IgD-negative memory B cell (primary cell): ENCODE measurements around the gene HTRA3. TPM values are rescaled to one million over a fixed set of nuclear protein-coding genes. Genes with fewer than 3 reads are reported as not detected.
A peak's percentile ranks its signal among the peaks of the same experiment; 100 is the strongest.

Experiments
- H3K27ac Mint-ChIP-seq, 3 donors: one replicate each; pipeline ENCODE4 v1.8.0; 2020 to 2022; ENCODE audit warnings: mild to moderate bottlenecking in 3 of 3, mixed read lengths in 3 of 3, moderate library complexity in 1 of 3
- H3K27me3 Mint-ChIP-seq: one replicate; pipeline ENCODE4 v1.8.0; 2021; ENCODE audit warnings: mixed read lengths
- H3K36me3 Mint-ChIP-seq: one replicate; pipeline ENCODE4 v1.8.0; 2020; ENCODE audit warnings: mild to moderate bottlenecking, mixed read lengths
- H3K4me1 Mint-ChIP-seq, 3 donors: one replicate each; pipeline ENCODE4 v1.8.0; 2020 to 2022; ENCODE audit warnings: mixed read lengths in 3 of 3, mild to moderate bottlenecking in 1 of 3
- H3K4me3 Mint-ChIP-seq, 4 donors: one replicate each; pipeline ENCODE4 v1.8.0; 2020 to 2022; ENCODE audit warnings: mild to moderate bottlenecking in 4 of 4, mixed read lengths in 4 of 4, moderate library complexity in 3 of 4
- H3K9me3 Mint-ChIP-seq, 3 donors: one replicate each; pipeline ENCODE4 v1.8.0; 2020 to 2021; ENCODE audit warnings: mixed read lengths in 3 of 3, mild to moderate bottlenecking in 1 of 3
- polyA plus RNA-seq: library from polyadenylated mRNA; unstranded; fragments of 300-500 nt; fragmentation: Illumina TruSeq; gene quantifications from one replicate; pipeline ENCODE4 v1.2.3, GENCODE V29; 2021

The HTRA3 gene
- polyA plus RNA-seq, 1 donor from 2014 or later = not detected

- H3K36me3 Mint-ChIP-seq = no peaks in the 10 kb centered on the region
- peaks cover 13 to 19% (median 14%) of the 10 kb centered on the region in 3 donors for H3K4me1 Mint-ChIP-seq
- H3K4me3 Mint-ChIP-seq = peak overlapping the region in 2 of 4 donors; percentile 70 to 89
- peak overlapping the region; percentile 83 to 95 (median 88) for H3K27ac Mint-ChIP-seq
- H3K9me3 Mint-ChIP-seq = no peaks in the 10 kb centered on the region
- no peaks in the 10 kb centered on the region for H3K27me3 Mint-ChIP-seq
These were observed 40.1 kb upstream of the HTRA3 start for GRCh38 chr4:8229331-8229975.

- Mint-ChIP-seq H3K4me3 (peak overlapping the region in 3 of 4 donors; percentile 6 to 59 (median 30)), H3K27ac (peak overlapping the region; percentile 53 to 67 (median 58)), H3K4me1 (peaks cover 14 to 19% (median 14%) of the 10 kb centered on the region in 3 donors), H3K27me3 (no peaks in the 10 kb centered on the region), H3K9me3 (no peaks in the 10 kb centered on the region), H3K36me3 (peaks cover 2% of the 10 kb centered on the region)
These were observed 39.5 kb upstream of the HTRA3 start for GRCh38 chr4:8230033-8230432.

- Mint-ChIP-seq H3K27ac (peak overlapping the region in 1 of 3 donors; percentile 53), H3K27me3 (no peaks in the 10 kb centered on the region)
These were observed 38.7 kb upstream of the HTRA3 start for GRCh38 chr4:8230891-8231290.

GRCh38 chr4:8231551-8232049 is 38.0 kb upstream of the HTRA3 start:
- H3K27me3 Mint-ChIP-seq = no peaks in the 10 kb centered on the region
- peak overlapping the region in 1 of 3 donors; percentile 32 for H3K27ac Mint-ChIP-seq
- peaks cover 2% of the 10 kb centered on the region for H3K36me3 Mint-ChIP-seq
- no peak overlapping the region for H3K4me3 Mint-ChIP-seq
- peaks cover 10 to 18% (median 17%) of the 10 kb centered on the region in 3 donors for H3K4me1 Mint-ChIP-seq
- H3K9me3 Mint-ChIP-seq = no peaks in the 10 kb centered on the region

More at GRCh38 chr4:8230891-8231290, 38.7 kb upstream of the HTRA3 start:
- H3K4me3 Mint-ChIP-seq = peak overlapping the region in 1 of 4 donors; percentile 63
- peaks cover 2% of the 10 kb centered on the region for H3K36me3 Mint-ChIP-seq
- peaks cover 14 to 19% (median 18%) of the 10 kb centered on the region in 3 donors for H3K4me1 Mint-ChIP-seq
- H3K9me3 Mint-ChIP-seq = no peaks in the 10 kb centered on the region

- Mint-ChIP-seq H3K4me1 (peaks cover 10 to 19% (median 17%) of the 10 kb centered on the region in 3 donors), H3K27ac (no peak overlapping the region), H3K9me3 (no peaks in the 10 kb centered on the region), H3K27me3 (no peaks in the 10 kb centered on the region), H3K36me3 (peaks cover 2% of the 10 kb centered on the region), H3K4me3 (no peak overlapping the region)
These were observed 36.8 kb upstream of the HTRA3 start for GRCh38 chr4:8232748-8233147.

- no peak overlapping the region for H3K27ac Mint-ChIP-seq
- H3K4me1 Mint-ChIP-seq = peaks cover 12 to 18% (median 14%) of the 10 kb centered on the region in 3 donors
- no peaks in the 10 kb centered on the region for H3K9me3 Mint-ChIP-seq
- H3K4me3 Mint-ChIP-seq = no peak overlapping the region
- peaks cover 2% of the 10 kb centered on the region for H3K36me3 Mint-ChIP-seq
- no peaks in the 10 kb centered on the region for H3K27me3 Mint-ChIP-seq
These were observed 35.7 kb upstream of the HTRA3 start for GRCh38 chr4:8233672-8234484.

- H3K27me3 Mint-ChIP-seq = no peaks in the 10 kb centered on the region
- peak overlapping the region in 1 of 4 donors; percentile 27 for H3K4me3 Mint-ChIP-seq
- peak overlapping the region in 2 of 3 donors; percentile 3 to 28 for H3K27ac Mint-ChIP-seq
- H3K9me3 Mint-ChIP-seq = no peaks in the 10 kb centered on the region
- H3K4me1 Mint-ChIP-seq = peaks cover 12 to 19% (median 14%) of the 10 kb centered on the region in 3 donors
- peaks cover 2% of the 10 kb centered on the region for H3K36me3 Mint-ChIP-seq
These were observed 34.8 kb upstream of the HTRA3 start for GRCh38 chr4:8234715-8235114.

- no peaks in the 10 kb centered on the region for H3K27me3 Mint-ChIP-seq
- peaks cover 10 to 19% (median 10%) of the 10 kb centered on the region in 3 donors for H3K4me1 Mint-ChIP-seq
- H3K9me3 Mint-ChIP-seq = no peaks in the 10 kb centered on the region
- H3K27ac Mint-ChIP-seq = peak overlapping the region in 2 of 3 donors; percentile 3 to 50
- H3K4me3 Mint-ChIP-seq = peak overlapping the region in 1 of 4 donors; percentile 27
- peaks cover 2% of the 10 kb centered on the region for H3K36me3 Mint-ChIP-seq
These were observed 34.3 kb upstream of the HTRA3 start for GRCh38 chr4:8235224-8235623.

- peaks cover 2% of the 10 kb centered on the region for H3K36me3 Mint-ChIP-seq
- H3K4me3 Mint-ChIP-seq = no peak overlapping the region
- peak overlapping the region in 2 of 3 donors; percentile 3 to 50 for H3K27ac Mint-ChIP-seq
- H3K4me1 Mint-ChIP-seq = peaks cover 5 to 14% (median 7%) of the 10 kb centered on the region in 3 donors
- H3K9me3 Mint-ChIP-seq = no peaks in the 10 kb centered on the region
- no peaks in the 10 kb centered on the region for H3K27me3 Mint-ChIP-seq
These were observed 33.9 kb upstream of the HTRA3 start for GRCh38 chr4:8235686-8236085.

- Mint-ChIP-seq H3K4me1 (peaks cover 5 to 14% (median 5%) of the 10 kb centered on the region in 3 donors), H3K36me3 (peaks cover 2% of the 10 kb centered on the region), H3K4me3 (no peak overlapping the region), H3K27ac (no peak overlapping the region), H3K27me3 (no peaks in the 10 kb centered on the region), H3K9me3 (no peaks in the 10 kb centered on the region)
These were observed 33.2 kb upstream of the HTRA3 start for GRCh38 chr4:8236106-8236919.

- no peaks in the 10 kb centered on the region for H3K27me3 Mint-ChIP-seq
- peaks cover 6 to 14% (median 6%) of the 10 kb centered on the region in 3 donors for H3K4me1 Mint-ChIP-seq
- peak overlapping the region in 2 of 3 donors; percentile 53 to 64 for H3K27ac Mint-ChIP-seq
- no peak overlapping the region for H3K4me3 Mint-ChIP-seq
- no peaks in the 10 kb centered on the region for H3K9me3 Mint-ChIP-seq
- peaks cover 2% of the 10 kb centered on the region for H3K36me3 Mint-ChIP-seq
These were observed 32.7 kb upstream of the HTRA3 start for GRCh38 chr4:8236920-8237195.

GRCh38 chr4:8237256-8237989 is 32.1 kb upstream of the HTRA3 start:
- Mint-ChIP-seq H3K4me3 (peak overlapping the region in 1 of 4 donors; percentile 38), H3K27ac (peak overlapping the region; percentile 23 to 89 (median 86)), H3K27me3 (no peaks in the 10 kb centered on the region), H3K36me3 (peaks cover 2% of the 10 kb centered on the region), H3K9me3 (no peaks in the 10 kb centered on the region), H3K4me1 (peaks cover 9 to 14% (median 10%) of the 10 kb centered on the region in 3 donors)

- no peaks in the 10 kb centered on the region for H3K9me3 Mint-ChIP-seq
- H3K27ac Mint-ChIP-seq = peak overlapping the region; percentile 23 to 89 (median 86)
- peaks cover 9 to 16% (median 10%) of the 10 kb centered on the region in 3 donors for H3K4me1 Mint-ChIP-seq
- H3K36me3 Mint-ChIP-seq = peaks cover 2% of the 10 kb centered on the region
- peak overlapping the region in 1 of 4 donors; percentile 38 for H3K4me3 Mint-ChIP-seq
- no peaks in the 10 kb centered on the region for H3K27me3 Mint-ChIP-seq
These were observed 31.5 kb upstream of the HTRA3 start for GRCh38 chr4:8238036-8238511.

- peak overlapping the region in 2 of 3 donors; percentile 23 to 86 for H3K27ac Mint-ChIP-seq
- H3K27me3 Mint-ChIP-seq = no peaks in the 10 kb centered on the region
- no peaks in the 10 kb centered on the region for H3K9me3 Mint-ChIP-seq
- H3K4me1 Mint-ChIP-seq = peaks cover 9 to 16% (median 10%) of the 10 kb centered on the region in 3 donors
- peaks cover 2% of the 10 kb centered on the region for H3K36me3 Mint-ChIP-seq
- H3K4me3 Mint-ChIP-seq = no peak overlapping the region
These were observed 31.0 kb upstream of the HTRA3 start for GRCh38 chr4:8238515-8239053.
